ENCODE data around the gene ARL4A.
"Not testable (repeated sequence)": the region's sequence is repeated elsewhere in the genome, so short reads cannot be mapped to it uniquely, and the experiment has no call there.

DNA sequence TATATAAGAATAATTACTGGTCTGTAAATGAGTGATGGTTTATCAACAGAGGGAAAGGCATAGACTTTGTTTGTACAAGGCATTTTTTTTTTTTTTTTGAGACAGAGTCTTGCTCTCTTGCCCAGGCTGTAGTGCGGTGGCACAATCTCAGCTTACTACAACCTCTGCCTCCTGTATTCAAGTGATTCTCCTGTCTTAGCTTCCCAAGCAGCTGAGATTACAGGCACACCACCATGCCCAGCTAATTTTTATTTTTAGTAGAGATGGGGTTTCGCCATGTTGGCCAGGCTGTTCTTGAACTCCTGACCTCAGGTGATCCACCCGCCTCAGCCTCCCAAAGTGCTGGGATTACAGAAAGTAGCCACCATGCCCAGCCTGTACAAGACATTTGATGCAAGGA lies 4.0 kb downstream of the ARL4A start:
- TF ChIP-seq SP2 (CRISPR knock-in tag; IDR thresholded peaks at IDR 0.05); KLF11 (CRISPR knock-in tag; IDR thresholded peaks at IDR 0.05); POLR2AphosphoS5 (IDR thresholded peaks at IDR 0.05; ENCODE audit: low read depth, low read length); BHLHE40 (IDR thresholded peaks at IDR 0.05; ENCODE audit: low read length); RORA (CRISPR knock-in tag; IDR thresholded peaks at IDR 0.05); POLR2A (IDR thresholded peaks at IDR 0.05; ENCODE audit: insufficient read depth in 1 of 2, low read depth in 2 of 2, low read length in 2 of 2); IRX3 (CRISPR knock-in tag; IDR thresholded peaks at IDR 0.05; ENCODE audit: borderline replicate concordance, low read depth); IKZF4 (CRISPR knock-in tag; IDR thresholded peaks at IDR 0.05; ENCODE audit: borderline replicate concordance, low read depth, not compliant biosample characterization): not testable (repeated sequence)
- TF ChIP-seq, protein P1, sequence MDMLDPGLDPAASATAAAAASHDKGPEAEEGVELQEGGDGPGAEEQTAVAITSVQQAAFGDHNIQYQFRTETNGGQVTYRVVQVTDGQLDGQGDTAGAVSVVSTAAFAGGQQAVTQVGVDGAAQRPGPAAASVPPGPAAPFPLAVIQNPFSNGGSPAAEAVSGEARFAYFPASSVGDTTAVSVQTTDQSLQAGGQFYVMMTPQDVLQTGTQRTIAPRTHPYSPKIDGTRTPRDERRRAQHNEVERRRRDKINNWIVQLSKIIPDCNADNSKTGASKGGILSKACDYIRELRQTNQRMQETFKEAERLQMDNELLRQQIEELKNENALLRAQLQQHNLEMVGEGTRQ (IDR thresholded peaks at IDR 0.05; ENCODE audit: low read depth, low read length) = not testable (repeated sequence)
- TF ChIP-seq, protein P1 (CRISPR knock-in tag; IDR thresholded peaks at IDR 0.05; ENCODE audit: borderline replicate concordance) = not testable (repeated sequence)
- TF ChIP-seq, protein P2, sequence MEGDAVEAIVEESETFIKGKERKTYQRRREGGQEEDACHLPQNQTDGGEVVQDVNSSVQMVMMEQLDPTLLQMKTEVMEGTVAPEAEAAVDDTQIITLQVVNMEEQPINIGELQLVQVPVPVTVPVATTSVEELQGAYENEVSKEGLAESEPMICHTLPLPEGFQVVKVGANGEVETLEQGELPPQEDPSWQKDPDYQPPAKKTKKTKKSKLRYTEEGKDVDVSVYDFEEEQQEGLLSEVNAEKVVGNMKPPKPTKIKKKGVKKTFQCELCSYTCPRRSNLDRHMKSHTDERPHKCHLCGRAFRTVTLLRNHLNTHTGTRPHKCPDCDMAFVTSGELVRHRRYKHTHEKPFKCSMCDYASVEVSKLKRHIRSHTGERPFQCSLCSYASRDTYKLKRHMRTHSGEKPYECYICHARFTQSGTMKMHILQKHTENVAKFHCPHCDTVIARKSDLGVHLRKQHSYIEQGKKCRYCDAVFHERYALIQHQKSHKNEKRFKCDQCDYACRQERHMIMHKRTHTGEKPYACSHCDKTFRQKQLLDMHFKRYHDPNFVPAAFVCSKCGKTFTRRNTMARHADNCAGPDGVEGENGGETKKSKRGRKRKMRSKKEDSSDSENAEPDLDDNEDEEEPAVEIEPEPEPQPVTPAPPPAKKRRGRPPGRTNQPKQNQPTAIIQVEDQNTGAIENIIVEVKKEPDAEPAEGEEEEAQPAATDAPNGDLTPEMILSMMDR (CRISPR knock-in tag; IDR thresholded peaks at IDR 0.05) = not testable (repeated sequence)
- TF ChIP-seq, protein P3, sequence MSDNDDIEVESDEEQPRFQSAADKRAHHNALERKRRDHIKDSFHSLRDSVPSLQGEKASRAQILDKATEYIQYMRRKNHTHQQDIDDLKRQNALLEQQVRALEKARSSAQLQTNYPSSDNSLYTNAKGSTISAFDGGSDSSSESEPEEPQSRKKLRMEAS (IDR thresholded peaks at IDR 0.05) = not testable (repeated sequence)
- TF ChIP-seq, protein P4, sequence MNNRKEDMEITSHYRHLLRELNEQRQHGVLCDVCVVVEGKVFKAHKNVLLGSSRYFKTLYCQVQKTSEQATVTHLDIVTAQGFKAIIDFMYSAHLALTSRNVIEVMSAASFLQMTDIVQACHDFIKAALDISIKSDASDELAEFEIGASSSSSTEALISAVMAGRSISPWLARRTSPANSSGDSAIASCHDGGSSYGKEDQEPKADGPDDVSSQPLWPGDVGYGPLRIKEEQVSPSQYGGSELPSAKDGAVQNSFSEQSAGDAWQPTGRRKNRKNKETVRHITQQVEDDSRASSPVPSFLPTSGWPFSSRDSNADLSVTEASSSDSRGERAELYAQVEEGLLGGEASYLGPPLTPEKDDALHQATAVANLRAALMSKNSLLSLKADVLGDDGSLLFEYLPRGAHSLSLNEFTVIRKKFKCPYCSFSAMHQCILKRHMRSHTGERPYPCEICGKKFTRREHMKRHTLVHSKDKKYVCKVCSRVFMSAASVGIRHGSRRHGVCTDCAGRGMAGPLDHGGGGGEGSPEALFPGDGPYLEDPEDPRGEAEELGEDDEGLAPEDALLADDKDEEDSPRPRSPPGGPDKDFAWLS (CRISPR knock-in tag; IDR thresholded peaks at IDR 0.05; ENCODE audit: borderline replicate concordance) = not testable (repeated sequence)

All from HepG2 (cell line).